ENCODE measurements around the gene HSPBP1. TPM values are rescaled to one million over a fixed set of nuclear protein-coding genes. Genes with fewer than 3 reads are reported as not detected.
A peak's percentile ranks its signal among the peaks of the same experiment; 100 is the strongest.

HSPBP1 gene
- total and polyA plus RNA-seq, 2 of the 13 experiments (the other 11 are each of a cell fraction or from before 2014, with no cell fraction given) = 22.3 to 33.7 TPM

DNA sequence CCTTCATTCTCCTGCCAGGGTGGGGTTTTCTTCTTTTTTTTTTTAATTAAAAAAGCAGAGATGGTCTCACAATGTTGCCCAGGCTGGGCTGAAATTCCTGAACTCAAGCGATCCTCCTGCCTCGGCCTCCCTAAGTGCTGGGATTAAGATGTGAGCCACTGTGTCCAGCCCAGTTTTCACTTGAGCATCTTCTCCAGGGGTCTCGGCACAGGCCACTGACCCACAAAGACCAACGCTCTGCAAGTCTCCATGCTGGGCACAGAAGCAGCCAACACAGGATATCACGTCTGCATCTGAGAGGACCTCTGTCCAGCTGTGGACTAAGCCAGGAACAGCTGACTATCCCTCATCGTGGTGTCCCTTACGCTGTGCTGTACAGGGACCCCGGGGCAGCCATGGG lies 41.9 kb downstream of the HSPBP1 start (continued):
- TF ChIP-seq, protein P1, sequence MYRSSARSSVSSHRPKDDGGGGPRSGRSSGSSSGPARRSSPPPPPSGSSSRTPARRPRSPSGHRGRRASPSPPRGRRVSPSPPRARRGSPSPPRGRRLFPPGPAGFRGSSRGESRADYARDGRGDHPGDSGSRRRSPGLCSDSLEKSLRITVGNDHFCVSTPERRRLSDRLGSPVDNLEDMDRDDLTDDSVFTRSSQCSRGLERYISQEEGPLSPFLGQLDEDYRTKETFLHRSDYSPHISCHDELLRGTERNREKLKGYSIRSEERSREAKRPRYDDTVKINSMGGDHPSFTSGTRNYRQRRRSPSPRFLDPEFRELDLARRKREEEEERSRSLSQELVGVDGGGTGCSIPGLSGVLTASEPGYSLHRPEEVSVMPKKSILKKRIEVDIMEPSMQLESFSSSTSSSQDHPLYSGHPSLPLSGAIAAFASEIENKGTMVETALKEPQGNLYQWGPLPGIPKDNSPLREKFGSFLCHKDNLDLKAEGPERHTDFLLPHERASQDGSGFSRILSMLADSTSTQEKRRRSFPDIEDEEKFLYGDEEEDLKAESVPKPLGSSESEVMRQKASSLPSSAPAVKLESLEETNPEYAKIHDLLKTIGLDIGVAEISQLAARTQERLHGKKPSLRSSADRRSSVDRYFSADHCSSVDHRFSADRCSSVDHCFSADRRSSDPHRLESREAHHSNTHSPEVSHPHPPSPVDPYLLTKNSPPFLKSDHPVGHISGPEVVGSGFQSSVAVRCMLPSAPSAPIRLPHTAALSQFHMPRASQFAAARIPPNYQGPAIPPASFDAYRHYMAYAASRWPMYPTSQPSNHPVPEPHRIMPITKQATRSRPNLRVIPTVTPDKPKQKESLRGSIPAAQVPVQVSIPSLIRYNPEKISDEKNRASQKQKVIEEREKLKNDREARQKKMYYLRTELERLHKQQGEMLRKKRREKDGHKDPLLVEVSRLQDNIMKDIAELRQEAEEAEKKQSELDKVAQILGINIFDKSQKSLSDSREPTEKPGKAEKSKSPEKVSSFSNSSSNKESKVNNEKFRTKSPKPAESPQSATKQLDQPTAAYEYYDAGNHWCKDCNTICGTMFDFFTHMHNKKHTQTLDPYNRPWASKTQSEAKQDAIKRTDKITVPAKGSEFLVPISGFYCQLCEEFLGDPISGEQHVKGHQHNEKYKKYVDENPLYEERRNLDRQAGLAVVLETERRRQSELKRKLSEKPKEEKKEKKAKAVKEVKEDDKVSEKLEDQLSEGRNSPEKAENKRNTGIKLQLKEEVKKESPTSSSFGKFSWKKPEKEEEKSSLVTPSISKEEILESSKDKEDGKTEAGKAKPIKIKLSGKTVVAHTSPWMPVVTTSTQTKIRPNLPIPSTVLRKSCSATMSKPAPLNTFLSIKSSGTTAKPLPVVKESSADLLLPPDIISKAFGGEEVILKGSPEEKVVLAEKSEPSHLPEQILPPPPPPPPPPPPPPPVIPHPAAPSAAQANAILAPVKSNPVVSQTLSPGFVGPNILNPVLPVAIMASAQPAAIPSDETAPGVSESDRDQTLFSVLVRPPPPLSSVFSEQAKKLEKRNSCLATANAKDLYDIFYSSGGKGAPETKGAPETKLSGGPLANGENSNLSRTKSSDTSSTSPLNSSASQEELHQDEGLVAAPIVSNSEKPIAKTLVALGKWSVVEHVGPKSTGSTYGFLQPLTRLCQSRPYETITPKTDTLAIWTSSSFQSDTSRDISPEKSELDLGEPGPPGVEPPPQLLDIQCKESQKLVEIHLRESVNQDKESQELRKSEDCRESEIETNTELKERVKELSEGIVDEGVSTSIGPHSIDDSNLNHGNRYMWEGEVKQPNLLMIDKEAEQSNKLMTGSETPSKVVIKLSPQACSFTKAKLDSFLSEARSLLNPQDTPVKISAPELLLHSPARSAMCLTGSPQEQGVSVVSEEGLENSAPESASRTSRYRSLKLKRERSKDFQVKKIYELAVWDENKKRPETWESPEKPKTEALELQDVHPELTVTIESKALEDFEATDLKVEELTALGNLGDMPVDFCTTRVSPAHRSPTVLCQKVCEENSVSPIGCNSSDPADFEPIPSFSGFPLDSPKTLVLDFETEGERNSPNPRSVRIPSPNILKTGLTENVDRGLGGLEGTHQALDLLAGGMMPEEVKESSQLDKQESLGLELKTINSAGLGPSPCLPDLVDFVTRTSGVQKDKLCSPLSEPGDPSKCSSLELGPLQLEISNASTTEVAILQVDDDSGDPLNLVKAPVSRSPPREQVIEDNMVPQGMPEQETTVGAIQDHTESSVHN (CRISPR knock-in tag; IDR thresholded peaks at IDR 0.05) = no peak
- TF ChIP-seq ZBTB42 (CRISPR knock-in tag; IDR thresholded peaks at IDR 0.05) = no peak

DNA sequence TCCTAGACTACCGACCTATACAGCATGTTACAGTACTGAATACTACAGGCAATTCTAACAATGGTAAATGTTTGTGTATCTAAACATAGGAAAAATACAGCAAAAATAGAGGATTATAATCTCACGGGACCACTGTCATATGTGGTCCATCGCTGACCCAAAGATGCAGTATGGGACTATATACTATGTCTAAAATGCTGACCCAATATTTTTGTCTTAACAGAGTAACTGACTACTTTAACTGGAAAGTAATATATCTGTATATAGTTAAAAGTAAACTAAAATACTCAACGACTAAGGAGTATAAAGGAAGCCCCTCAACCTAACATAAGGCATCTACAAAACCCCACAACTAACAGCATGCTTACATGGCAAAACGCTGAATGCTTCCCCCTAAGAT lies 46.9 kb downstream of the HSPBP1 start:
- no peak for DNase-seq (ENCODE audit: low spot score)
- CTCF ChIA-PET (ENCODE audit: low intra/inter-chr PET ratio, low total read pairs) = no interaction called here
- Histone ChIP-seq H3K36me3 (replicated peaks in 1 of 2; ENCODE audit: control insufficient read depth in 1 of 2, insufficient read depth in 2 of 2, low read length in 2 of 2) (peaks cover 26 to 64% of the 10 kb centered on the region in 2 experiments), H3K9me3 (ENCODE audit: low read length) (no peaks in the 10 kb centered on the region), H3K4me3 (replicated peaks in 1 of 3; ENCODE audit: insufficient read depth in 1 of 3, low read depth in 2 of 3, low read length in 3 of 3) (no peak overlapping the region), H3K4me1 (ENCODE audit: insufficient read depth, low read length) (peaks cover 40% of the 10 kb centered on the region), H3K9ac (ENCODE audit: insufficient read depth, low read depth, low read length) (no peak overlapping the region), H2AFZ (ENCODE audit: low read length) (no peak overlapping the region), H3K27ac (ENCODE audit: extremely low read length, insufficient read depth, low read length) (no peak overlapping the region), H3K27me3 (ENCODE audit: control insufficient read depth in 1 of 2, insufficient read depth in 2 of 2, low read length in 2 of 2) (no peaks in the 10 kb centered on the region), H3K4me2 (ENCODE audit: low read depth, low read length) (no peak overlapping the region), H3K79me2 (ENCODE audit: insufficient read depth, low read length) (peaks cover 4% of the 10 kb centered on the region), H4K20me1 (ENCODE audit: insufficient read depth, low read length) (no peaks in the 10 kb centered on the region)
- intact Hi-C loops (cut with micrococcal nuclease; ENCODE audit: unreplicated experiment) (no loop called here), in situ Hi-C loops (cut with HindIII; ENCODE audit: extremely low pct_ligation_motif_present, low pct_unique_long_range_greater_than_20kb) (no loop called here)
- TF ChIP-seq MXD4 (CRISPR knock-in tag; IDR thresholded peaks at IDR 0.05) (no peak), MAFK (conservative IDR thresholded peaks at IDR 0.05 in 1 of 2, IDR thresholded peaks at IDR 0.05 in 1 of 2; ENCODE audit: low read length in 2 of 2) (peak; percentile 46 to 53; a peak in 3 of 4 replicates)
- POLR2A ChIA-PET = no interaction called here
- 94% methylated on average over 5 of the region's 5 CpGs for whole genome bisulfite sequencing (ENCODE audit: low lambda C conversion rate)
- FAIRE-seq = no peak
- no peak for ATAC-seq
- BruUV-seq (replicated peaks) = no TSS peak

Measured in HepG2 (cell line).